ENCODE data around the gene FAH. TPM values are rescaled to one million over a fixed set of nuclear protein-coding genes. Genes with fewer than 3 reads are reported as not detected.

Gene FAH
- total RNA-seq, 1 donor from 2014 or later = 21.9 TPM

DNA sequence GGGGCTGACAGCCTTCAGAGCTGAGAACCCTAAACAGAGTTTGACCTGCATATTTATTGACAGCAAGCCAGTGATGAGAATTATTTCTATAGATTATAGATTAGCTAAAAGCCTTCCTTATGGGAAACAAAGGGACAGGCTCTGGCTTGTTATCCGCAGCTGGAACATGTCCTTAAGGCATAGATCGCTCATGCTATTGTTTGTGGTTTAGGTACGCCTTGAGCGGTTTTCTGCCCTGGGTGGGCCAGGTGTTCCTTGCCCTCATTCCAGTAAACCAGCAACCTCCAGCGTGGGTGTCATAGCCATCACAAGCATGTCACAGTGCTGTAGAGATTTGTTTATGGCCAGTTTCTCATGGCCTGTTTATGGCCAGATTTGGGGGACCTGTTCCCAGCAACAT is 10.2 kb upstream of the FAH start:
- Histone ChIP-seq H3K4me1 (ENCODE audit: insufficient read depth, low read length) (no peaks in the 10 kb centered on the region), H3K79me2 (ENCODE audit: insufficient read depth, low read length) (no peaks in the 10 kb centered on the region), H2AFZ (ENCODE audit: low read depth, low read length) (no peak overlapping the region), H3K4me2 (ENCODE audit: low read length) (no peak overlapping the region), H3K4me3 (ENCODE audit: insufficient read depth, low read depth, low read length) (no peak overlapping the region), H3K27ac (ENCODE audit: low read depth, low read length) (no peak overlapping the region), H3K9ac (ENCODE audit: low read length) (no peak overlapping the region), H3K9me3 (ENCODE audit: insufficient read depth, low read depth, low read length) (no peaks in the 10 kb centered on the region), H3K36me3 (ENCODE audit: insufficient read depth, low read length) (no peaks in the 10 kb centered on the region), H3K27me3 (ENCODE audit: insufficient read depth, low read length) (no peaks in the 10 kb centered on the region), H4K20me1 (ENCODE audit: insufficient read depth, low read length) (no peaks in the 10 kb centered on the region)
- no peak for TF ChIP-seq EZH2 (IDR thresholded peaks at IDR 0.05; ENCODE audit: insufficient read depth, low read length)
- TF ChIP-seq CTCF (IDR thresholded peaks at IDR 0.05; ENCODE audit: insufficient read depth, low read depth, low read length) = no peak
- Mint-ChIP-seq H3K36me3 (ENCODE audit: low read depth, unreplicated experiment) (peaks cover 2% of the 10 kb centered on the region), H3K9me3 (ENCODE audit: unreplicated experiment) (no peaks in the 10 kb centered on the region), H3K27ac (ENCODE audit: unreplicated experiment) (no peak overlapping the region), H3K27me3 (ENCODE audit: low read depth, unreplicated experiment) (no peaks in the 10 kb centered on the region), H3K4me3 (ENCODE audit: unreplicated experiment) (no peak overlapping the region), H3K4me1 (ENCODE audit: low read depth, unreplicated experiment) (no peaks in the 10 kb centered on the region)
- FAIRE-seq (no peak), DNase-seq (ENCODE audit: low read depth) (no peak)

GRCh38 chr15:80151148-80151547 is 1.7 kb upstream of the FAH start:
- peaks cover 4% of the 10 kb centered on the region for H3K79me2 ChIP-seq (ENCODE audit: insufficient read depth, low read length)
- no peak overlapping the region for H3K9ac ChIP-seq (ENCODE audit: low read length)
- Mint-ChIP-seq H3K4me3 (ENCODE audit: unreplicated experiment) (no peak overlapping the region), H3K27ac (ENCODE audit: unreplicated experiment) (no peak overlapping the region), H3K9me3 (ENCODE audit: unreplicated experiment) (no peaks in the 10 kb centered on the region), H3K36me3 (ENCODE audit: low read depth, unreplicated experiment) (peaks cover 7% of the 10 kb centered on the region), H3K4me1 (ENCODE audit: low read depth, unreplicated experiment) (peaks cover 25% of the 10 kb centered on the region), H3K27me3 (ENCODE audit: low read depth, unreplicated experiment) (peaks cover 2% of the 10 kb centered on the region)
- H3K4me1 ChIP-seq (ENCODE audit: insufficient read depth, low read length) = peaks cover 11% of the 10 kb centered on the region
- no peak for DNase-seq (ENCODE audit: low read depth)
- H2AFZ ChIP-seq (ENCODE audit: low read depth, low read length) = no peak overlapping the region
- H3K27me3 ChIP-seq (ENCODE audit: insufficient read depth, low read length) = no peaks in the 10 kb centered on the region
- no peaks in the 10 kb centered on the region for H4K20me1 ChIP-seq (ENCODE audit: insufficient read depth, low read length)
- FAIRE-seq = no peak
- no peak overlapping the region for H3K4me2 ChIP-seq (ENCODE audit: low read length)
- H3K9me3 ChIP-seq (ENCODE audit: insufficient read depth, low read depth, low read length) = no peaks in the 10 kb centered on the region
- TF ChIP-seq CTCF (IDR thresholded peaks at IDR 0.05; ENCODE audit: insufficient read depth, low read depth, low read length) (no peak), EZH2 (IDR thresholded peaks at IDR 0.05; ENCODE audit: insufficient read depth, low read length) (no peak)
- H3K4me3 ChIP-seq (ENCODE audit: insufficient read depth, low read depth, low read length) = no peak overlapping the region
- H3K27ac ChIP-seq (ENCODE audit: low read depth, low read length) = no peak overlapping the region
- no peaks in the 10 kb centered on the region for H3K36me3 ChIP-seq (ENCODE audit: insufficient read depth, low read length)

- no peak overlapping the region for H3K27ac ChIP-seq (ENCODE audit: low read depth, low read length)
- H3K9me3 Mint-ChIP-seq (ENCODE audit: unreplicated experiment) = no peaks in the 10 kb centered on the region
- H4K20me1 ChIP-seq (ENCODE audit: insufficient read depth, low read length) = no peaks in the 10 kb centered on the region
- peaks cover 11% of the 10 kb centered on the region for H3K4me1 ChIP-seq (ENCODE audit: insufficient read depth, low read length)
- peak overlapping the region; percentile 81 for H3K4me3 Mint-ChIP-seq (ENCODE audit: unreplicated experiment)
- H3K27ac Mint-ChIP-seq (ENCODE audit: unreplicated experiment) = no peak overlapping the region
- no peak overlapping the region for H2AFZ ChIP-seq (ENCODE audit: low read depth, low read length)
- TF ChIP-seq CTCF (IDR thresholded peaks at IDR 0.05; ENCODE audit: insufficient read depth, low read depth, low read length) (no peak), EZH2 (IDR thresholded peaks at IDR 0.05; ENCODE audit: insufficient read depth, low read length) (no peak)
- H3K4me3 ChIP-seq (ENCODE audit: insufficient read depth, low read depth, low read length) = no peak overlapping the region
- peaks cover 25% of the 10 kb centered on the region for H3K4me1 Mint-ChIP-seq (ENCODE audit: low read depth, unreplicated experiment)
- no peaks in the 10 kb centered on the region for H3K27me3 ChIP-seq (ENCODE audit: insufficient read depth, low read length)
- H3K9me3 ChIP-seq (ENCODE audit: insufficient read depth, low read depth, low read length) = no peaks in the 10 kb centered on the region
- H3K27me3 Mint-ChIP-seq (ENCODE audit: low read depth, unreplicated experiment) = peaks cover 2% of the 10 kb centered on the region
- DNase-seq (ENCODE audit: low read depth) = no peak
- peak overlapping the region; percentile 85 for H3K4me2 ChIP-seq (ENCODE audit: low read length)
- H3K79me2 ChIP-seq (ENCODE audit: insufficient read depth, low read length) = peaks cover 4% of the 10 kb centered on the region
- no peaks in the 10 kb centered on the region for H3K36me3 ChIP-seq (ENCODE audit: insufficient read depth, low read length)
- H3K36me3 Mint-ChIP-seq (ENCODE audit: low read depth, unreplicated experiment) = peaks cover 9% of the 10 kb centered on the region
- no peak overlapping the region for H3K9ac ChIP-seq (ENCODE audit: low read length)
- FAIRE-seq = no peak
These were observed 1.2 kb upstream of the FAH start for GRCh38 chr15:80151576-80151975.

Data from astrocyte (in vitro differentiated cells and primary cell).